Fibroblast of skin of back (primary cell): ENCODE data around the gene CEP170.
"Not testable (repeated sequence)": the region's sequence is repeated elsewhere in the genome, so short reads cannot be mapped to it uniquely, and the experiment has no call there.

ENCODE experiments used
- DNase-seq: peaks from one replicate; pipeline ENCODE4 v3.0.0-alpha.2; 2013

Gene CEP170

GRCh38 chr1:243233908-243234307, 21.2 kb downstream of the CEP170 start:
- DNase-seq, result peak; percentile 32

- peak; percentile 40 for DNase-seq
Measured at GRCh38 chr1:243230914-243231313, 24.2 kb downstream of the CEP170 start.

- DNase-seq, result peak; percentile 13
Measured at GRCh38 chr1:243229526-243229925, 25.6 kb downstream of the CEP170 start.

- no peak for DNase-seq
Measured at GRCh38 chr1:243227622-243228021, 27.5 kb downstream of the CEP170 start.

- no peak for DNase-seq
Measured at GRCh38 chr1:243218059-243218458, 37.0 kb downstream of the CEP170 start.

GRCh38 chr1:243217349-243217748, 37.7 kb downstream of the CEP170 start:
- DNase-seq, result no peak

GRCh38 chr1:243216741-243217140, 38.3 kb downstream of the CEP170 start:
- no peak for DNase-seq

- not testable (repeated sequence) for DNase-seq
Measured at GRCh38 chr1:243215276-243215875, 39.7 kb downstream of the CEP170 start.

- peak; percentile 68 for DNase-seq
Measured at GRCh38 chr1:243213045-243213787, 41.9 kb downstream of the CEP170 start.

GRCh38 chr1:243211984-243212383, 43.1 kb downstream of the CEP170 start:
- DNase-seq, result not testable (repeated sequence)

- DNase-seq, result peak; percentile 83
Measured at GRCh38 chr1:243205026-243205501, 50.0 kb downstream of the CEP170 start.

GRCh38 chr1:243204336-243204735, 50.7 kb downstream of the CEP170 start:
- DNase-seq, result peak; percentile 19

- not testable (repeated sequence) for DNase-seq
Measured at GRCh38 chr1:243203196-243203595, 51.9 kb downstream of the CEP170 start.

GRCh38 chr1:243201316-243201715, 53.8 kb downstream of the CEP170 start:
- DNase-seq, result not testable (repeated sequence)

GRCh38 chr1:243197524-243197923, 57.6 kb downstream of the CEP170 start:
- DNase-seq, result not testable (repeated sequence)

- DNase-seq, result not testable (repeated sequence)
Measured at GRCh38 chr1:243193330-243193729, 61.8 kb downstream of the CEP170 start.

GRCh38 chr1:243186201-243186995, 68.7 kb downstream of the CEP170 start:
- DNase-seq, result not testable (repeated sequence)

GRCh38 chr1:243184787-243185186, 70.3 kb downstream of the CEP170 start:
- not testable (repeated sequence) for DNase-seq

- DNase-seq, result not testable (repeated sequence)
Measured at GRCh38 chr1:243183661-243184060, 71.4 kb downstream of the CEP170 start.

GRCh38 chr1:243183176-243183575, 71.9 kb downstream of the CEP170 start:
- not testable (repeated sequence) for DNase-seq

GRCh38 chr1:243179720-243180119, 75.4 kb downstream of the CEP170 start:
- no peak for DNase-seq

GRCh38 chr1:243177792-243178191, 77.3 kb downstream of the CEP170 start:
- DNase-seq, result not testable (repeated sequence)

- not testable (repeated sequence) for DNase-seq
Measured at GRCh38 chr1:243173758-243174369, 81.2 kb downstream of the CEP170 start.
